NOMO-1 (cell line): ENCODE data around the gene SRGAP3.
A peak's percentile ranks its signal among the peaks of the same experiment; 100 is the strongest.

Experiments used
- DNase-seq, 2 experiments: peaks; one replicate each; lab custom pipeline; 2025; ENCODE audit not compliant: unreplicated experiment in 2 of 2; lab: John Stamatoyannopoulos, UW

The SRGAP3 gene

DNA sequence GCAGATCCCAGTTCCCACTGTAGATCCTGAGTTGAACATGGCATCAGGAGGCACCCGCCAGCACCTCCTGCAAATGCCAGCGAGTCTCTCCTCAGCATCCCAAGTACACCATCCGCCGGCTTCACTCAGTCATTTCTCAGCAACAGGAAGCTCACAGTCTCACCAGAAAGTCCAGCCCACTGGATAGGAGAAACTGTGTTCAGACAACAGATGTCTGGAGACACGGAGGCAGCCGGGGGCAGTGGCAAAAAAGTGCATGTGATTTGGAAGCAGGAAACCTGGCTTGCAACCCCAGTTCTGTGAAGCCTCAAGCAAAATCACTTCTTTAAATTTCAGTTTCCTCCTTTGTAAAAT lies 68.7 kb downstream of the SRGAP3 start:
- DNase-seq = no peak

DNA sequence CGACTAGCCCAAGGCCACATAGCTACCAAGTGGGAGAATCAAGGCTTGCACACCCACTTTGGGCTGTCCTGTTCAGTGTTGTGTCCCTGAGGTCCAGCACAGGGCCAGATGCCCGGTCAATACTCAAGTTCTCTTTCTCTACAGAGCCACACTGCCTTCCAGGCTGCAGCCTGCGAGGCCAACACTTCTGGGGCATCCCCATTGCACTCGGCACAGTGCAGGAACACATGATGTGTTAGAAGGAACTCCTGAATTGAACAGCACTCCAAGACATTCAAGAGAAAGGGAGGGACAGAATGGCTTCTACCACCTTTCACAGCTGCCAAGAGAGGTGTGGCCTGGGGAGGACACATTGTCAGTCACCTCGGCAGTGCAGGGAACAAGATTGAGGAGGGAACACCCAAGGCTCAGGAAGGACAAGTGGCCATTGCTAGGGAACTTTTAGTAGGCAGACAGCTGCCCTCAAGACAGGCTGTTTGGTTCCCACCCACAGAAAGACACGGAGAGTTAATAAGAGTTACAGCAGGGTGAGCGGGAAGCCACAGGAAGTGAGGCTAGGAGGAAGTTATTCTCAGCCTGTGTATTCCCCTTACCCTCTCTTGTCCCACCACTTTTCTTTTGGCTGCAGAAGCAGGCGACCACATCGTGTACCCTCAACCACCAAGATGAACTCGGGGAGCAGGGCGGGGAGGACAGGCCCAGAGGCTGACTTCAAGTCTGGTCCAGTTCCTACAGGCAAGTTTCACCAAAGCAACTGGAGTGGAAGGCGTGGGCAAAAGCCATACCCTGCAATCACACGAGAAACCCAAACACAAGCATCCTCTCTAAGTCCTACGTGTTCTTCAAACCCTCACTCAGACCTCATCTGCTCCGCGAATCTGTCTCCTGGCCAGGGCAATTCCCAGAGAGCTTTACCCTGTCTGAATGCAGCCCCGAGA lies 69.4 kb downstream of the SRGAP3 start:
- peak; percentile 15 to 45 for DNase-seq

DNA sequence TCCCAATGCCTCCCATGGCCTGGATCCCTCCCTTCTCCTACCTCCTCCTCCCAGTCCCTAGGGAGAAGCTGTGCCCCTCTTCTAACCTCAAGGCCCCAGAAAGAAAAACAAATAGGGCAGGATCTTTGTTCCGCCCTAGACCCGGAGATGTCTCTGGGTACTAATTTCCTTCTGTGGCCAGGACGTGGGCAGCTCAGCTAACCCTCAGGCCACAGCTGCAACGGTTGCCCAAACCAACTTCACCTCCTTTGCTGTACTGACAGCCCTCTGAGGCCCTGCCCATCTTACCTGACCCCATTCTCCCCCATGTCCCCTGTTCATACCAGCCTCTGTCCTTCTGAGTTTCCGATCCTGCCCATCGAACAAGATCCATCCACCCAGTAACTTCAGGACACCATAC lies 70.7 kb downstream of the SRGAP3 start:
- no peak for DNase-seq

DNA sequence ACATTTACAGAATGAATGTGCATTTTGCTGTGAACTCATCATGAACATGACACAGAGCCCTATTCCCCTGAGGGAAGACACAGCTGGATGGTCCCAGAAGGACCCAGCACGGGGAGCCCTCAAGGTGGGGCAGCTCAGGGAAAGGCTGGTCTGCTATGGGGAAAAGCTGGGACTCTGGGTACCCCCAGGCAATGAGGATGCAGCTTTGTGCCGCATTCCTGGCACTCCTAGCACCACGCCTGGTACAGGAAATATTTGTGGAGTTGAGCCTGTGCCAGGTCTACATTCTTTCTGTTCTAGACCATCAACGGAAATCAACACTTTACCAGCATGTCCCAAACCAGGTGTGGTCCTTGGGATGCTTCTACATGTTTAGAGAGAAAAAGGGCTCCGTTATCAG lies 74.0 kb downstream of the SRGAP3 start:
- DNase-seq = no peak

DNA sequence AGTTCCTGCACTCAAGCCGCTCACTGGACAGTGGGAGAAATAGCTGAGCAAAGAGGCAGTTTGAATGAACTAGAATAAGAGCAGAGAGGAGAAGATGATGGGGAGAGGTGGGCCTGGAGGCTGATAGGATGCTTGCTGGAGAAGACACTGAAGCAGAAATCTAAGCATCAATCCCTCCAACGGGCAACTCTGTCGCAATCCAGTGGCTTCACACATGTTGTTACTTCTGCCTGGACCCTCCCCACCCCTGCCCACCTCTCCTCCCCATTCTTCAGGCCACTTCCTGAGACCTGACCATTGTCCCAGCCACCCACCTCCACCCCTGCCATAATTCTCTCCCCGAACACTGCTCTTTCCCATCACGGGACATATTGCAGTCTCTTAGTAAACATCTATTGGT lies 76.0 kb downstream of the SRGAP3 start:
- DNase-seq = no peak

DNA sequence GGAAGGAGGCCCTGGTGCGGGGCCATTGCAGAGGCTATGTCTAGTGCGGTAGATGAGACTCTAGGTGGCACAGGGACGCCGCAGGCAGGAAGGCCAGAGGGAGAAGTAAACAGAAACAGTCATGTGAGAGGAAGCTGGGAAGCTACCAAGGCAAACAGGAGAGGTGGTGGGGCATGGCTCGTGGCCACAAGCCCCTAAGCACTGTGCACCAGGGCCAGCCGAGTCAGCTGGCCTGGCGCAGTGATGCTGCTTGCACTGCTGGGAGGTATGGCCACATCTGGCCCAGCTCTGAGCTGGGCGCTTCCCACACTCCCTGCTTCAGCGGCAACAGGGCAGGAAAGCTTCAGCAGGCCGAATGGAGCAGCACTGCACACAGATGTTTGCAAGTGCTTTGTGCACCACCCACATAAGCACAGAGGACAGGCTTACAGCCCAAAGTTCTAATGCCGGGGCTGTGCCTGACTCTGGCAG lies 76.6 kb downstream of the SRGAP3 start:
- DNase-seq = no peak

DNA sequence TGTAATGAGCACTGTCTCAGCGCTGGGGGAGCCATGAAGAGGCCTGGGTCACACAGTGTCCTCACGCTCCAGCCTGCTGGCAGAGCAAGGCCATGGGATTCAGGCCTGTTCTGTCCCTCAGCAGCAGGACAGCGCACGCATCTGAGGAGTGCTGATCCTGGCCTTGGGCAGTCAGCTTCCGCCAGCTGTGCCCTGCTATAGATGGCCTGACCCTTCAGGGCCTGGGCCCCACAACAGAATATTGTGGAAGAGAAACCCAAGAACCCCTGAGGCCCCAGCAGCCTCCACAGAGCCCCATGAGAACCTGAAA lies 78.6 kb downstream of the SRGAP3 start:
- DNase-seq = no peak

DNA sequence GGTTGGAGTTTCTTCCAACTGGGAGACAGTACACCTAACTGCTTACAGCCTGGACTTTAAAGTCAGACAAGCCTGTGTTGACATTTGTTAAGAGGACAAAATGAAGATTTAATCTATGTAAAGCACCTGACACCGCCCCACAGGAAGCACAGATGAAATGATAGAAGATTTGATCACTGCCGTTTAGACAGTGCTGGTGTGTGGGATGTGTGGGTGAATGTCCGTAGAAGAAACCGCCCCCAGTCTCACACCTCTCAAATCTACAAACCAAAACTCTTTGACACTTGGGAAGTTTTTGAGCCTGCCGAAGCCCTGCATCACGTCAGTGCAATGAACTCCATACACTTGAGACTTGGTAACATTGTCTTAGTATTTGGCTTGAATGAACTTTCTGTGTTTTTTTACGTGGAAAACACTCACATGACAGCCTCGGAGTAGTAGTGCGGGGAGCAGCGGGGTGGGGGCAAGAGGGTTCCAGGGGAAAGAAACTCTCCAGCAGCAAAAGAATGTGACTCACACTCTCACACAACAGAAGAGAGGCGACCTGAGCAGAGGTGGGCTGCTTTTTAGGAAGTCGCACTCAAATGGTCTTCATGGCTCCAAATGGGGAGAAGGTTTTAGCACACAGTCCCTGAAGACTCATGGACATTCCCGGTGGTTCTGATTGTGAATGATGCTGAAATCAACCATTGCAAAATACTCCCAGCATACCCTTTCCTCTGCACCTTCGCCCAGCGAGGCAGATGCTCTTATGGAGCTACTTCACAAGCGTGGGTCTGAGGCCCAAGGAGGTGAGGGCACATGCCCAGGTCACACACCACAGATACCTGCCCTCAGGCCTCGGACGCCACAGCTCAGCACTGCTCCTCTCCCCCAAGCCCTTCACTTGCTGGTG lies 79.2 kb downstream of the SRGAP3 start:
- no peak for DNase-seq

DNA sequence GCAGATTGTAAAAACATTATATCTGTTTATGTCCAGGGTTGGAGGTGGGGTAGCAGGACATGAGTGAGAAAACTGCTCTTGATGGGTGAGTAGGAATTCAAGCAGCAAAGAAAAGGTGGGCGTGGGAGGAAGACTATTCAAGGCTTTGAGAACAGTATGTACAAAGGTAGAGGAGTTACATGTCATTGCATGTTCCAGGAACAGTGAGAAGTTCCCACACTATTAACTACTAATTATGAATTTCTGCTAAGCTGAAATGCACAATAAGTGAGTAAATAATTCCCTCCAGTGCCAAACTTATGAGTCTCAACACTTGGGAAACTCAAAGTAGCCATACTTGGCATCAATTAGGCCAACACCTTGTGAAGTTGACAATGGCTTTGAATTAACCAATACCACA lies 80.1 kb downstream of the SRGAP3 start:
- no peak for DNase-seq

DNA sequence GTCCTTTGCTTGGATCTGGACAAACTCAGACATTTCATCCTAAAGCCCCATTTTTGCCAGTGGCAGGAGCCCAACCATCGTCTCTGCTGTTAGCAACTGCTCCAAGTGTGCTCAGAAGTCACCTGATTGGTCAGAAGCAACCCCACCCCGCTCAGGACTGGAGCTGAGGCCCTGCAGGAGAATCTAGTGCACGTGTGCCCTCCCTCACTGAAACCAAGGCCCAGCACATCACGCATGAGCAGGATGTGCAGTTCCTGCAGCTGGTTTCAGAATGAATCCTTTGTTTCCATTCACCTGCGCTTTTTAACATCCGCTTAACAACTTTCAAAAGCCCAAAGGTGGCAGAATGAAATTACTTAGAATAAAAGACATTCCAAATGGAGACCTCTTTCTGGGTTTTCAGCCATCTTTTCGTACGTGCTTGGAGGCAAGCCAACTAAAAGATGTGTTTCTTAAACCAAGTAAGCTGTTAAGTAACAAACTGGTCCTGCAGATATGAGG lies 81.2 kb downstream of the SRGAP3 start:
- DNase-seq = no peak

DNA sequence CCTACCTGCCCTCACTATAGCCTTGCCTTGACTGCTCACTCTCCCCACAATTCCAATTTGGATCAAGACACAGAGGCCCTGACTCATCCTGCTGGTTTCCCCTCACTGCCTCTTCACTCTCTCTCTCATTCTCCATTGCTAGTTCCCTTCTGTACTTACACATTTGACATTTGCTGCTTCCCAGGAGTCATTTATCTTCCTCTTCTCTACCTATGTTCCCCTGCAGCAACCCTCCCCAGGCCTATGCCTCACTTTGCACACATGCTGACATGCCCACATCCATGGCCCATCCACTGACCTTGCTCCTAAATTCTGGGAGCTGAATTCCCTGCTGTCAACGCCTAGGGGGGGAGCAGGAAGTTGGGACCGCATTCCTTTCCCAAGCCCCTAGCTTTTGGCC lies 82.2 kb downstream of the SRGAP3 start:
- DNase-seq = no peak

DNA sequence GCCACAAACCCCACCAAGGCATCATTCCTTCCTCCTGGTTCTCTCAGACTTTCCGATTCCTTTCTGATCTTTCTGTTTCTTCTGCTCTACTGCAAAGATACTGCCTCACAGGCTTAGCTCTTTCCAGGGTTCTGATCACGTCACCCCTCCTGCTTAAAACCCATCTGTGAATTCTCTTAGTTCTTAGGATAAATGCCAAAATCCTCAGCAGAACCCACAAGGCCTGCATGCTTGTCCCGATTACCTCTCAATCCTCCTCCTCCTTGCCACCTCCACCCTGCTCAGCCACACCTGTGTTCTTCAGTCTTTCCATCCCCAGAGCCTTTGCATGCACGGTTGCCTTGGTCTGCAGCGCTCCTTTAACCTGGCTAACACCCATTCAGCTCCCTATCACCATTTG lies 84.0 kb downstream of the SRGAP3 start:
- DNase-seq = no peak

DNA sequence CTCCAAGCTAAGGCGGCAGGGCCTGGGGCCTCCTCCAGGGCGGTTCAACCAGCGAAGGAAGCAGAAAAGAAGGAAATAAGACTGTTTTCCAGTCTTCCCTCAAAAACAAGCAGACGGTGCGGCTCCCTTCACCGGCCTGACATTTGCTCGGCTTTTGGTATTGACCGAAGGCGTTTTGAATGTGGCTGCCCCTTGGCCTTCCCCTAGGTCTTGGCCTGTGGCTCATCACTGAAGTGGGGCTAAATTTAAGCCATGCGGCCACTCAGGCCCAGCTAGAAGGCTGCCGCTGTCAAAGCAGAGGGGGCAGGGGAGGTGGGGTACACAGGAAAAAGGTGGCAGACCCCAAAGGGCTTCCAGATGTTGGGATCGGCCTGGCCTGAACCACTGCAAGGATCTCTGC lies 86.2 kb downstream of the SRGAP3 start:
- no peak for DNase-seq

DNA sequence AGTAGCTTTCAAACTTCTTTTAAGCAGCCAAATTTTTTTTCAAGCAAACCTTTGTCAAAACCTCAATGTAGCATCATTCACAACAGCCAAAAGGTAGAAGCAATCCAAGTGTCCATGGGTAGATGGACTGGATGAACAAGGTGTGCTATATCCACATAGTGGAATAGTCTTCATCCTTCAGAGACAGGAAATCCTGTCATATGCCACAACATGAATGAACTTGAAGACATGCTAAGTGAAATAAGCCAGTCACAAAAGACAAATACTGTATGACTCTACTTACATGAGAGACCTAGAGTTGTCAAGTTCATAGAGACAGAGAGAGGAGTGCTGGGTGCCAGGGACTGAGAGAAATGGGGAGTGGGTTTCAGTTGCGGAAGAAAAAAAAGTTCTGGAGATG lies 87.6 kb downstream of the SRGAP3 start:
- no peak for DNase-seq

DNA sequence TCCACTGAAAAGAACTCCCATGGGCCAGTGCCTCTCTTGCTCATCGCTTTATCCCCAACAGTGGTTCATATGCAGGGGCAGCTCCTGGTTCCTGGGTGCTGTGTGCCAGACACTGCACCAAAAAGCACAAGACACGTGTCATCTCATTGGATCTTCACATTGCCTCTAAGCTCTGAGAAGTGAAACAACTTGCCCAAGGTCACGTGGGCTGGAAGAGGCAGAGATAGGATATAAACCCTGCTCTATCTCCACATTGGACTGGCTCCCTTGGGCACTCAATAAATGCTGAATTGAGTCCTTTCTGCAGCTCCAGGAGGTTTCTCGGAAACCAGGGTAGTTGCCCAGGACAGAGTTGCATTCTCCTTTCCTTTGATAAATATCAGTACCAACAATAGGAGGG lies 88.1 kb downstream of the SRGAP3 start:
- DNase-seq = no peak

DNA sequence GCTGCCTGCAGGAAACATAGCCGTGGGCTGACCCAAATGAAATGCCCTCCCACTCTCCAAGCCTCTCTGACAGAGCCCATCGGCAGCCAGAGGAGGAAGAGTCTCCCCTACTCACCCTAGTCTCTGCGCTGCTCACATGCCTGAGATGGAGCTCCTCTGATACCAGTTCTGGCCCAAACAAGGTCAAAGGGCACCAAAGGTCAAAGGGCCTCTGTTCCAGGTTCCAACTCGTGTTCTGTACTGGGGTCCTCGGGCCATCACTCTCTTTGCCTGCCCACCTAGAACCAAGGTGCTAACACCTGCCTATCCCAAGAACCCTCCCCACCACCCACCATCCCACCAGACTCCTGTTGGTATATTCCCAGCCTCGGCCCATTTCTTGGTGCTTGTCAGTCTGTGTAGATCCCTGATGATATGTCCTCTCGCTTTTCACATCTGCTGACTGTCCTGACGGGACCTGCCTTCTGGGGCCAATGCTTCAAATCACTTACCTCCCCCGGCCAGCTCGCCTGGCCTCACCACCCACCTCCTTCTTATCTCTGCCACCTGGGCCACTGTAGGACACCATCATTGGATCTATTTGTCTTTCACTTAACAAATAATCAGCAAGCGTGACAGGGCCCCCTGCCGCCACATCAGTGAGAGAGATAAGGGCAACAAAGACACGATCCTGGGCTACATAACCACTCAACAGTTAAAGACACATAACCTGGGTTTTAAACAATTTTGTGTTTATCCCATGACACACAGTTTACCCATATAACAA lies 90.4 kb downstream of the SRGAP3 start:
- DNase-seq = no peak

DNA sequence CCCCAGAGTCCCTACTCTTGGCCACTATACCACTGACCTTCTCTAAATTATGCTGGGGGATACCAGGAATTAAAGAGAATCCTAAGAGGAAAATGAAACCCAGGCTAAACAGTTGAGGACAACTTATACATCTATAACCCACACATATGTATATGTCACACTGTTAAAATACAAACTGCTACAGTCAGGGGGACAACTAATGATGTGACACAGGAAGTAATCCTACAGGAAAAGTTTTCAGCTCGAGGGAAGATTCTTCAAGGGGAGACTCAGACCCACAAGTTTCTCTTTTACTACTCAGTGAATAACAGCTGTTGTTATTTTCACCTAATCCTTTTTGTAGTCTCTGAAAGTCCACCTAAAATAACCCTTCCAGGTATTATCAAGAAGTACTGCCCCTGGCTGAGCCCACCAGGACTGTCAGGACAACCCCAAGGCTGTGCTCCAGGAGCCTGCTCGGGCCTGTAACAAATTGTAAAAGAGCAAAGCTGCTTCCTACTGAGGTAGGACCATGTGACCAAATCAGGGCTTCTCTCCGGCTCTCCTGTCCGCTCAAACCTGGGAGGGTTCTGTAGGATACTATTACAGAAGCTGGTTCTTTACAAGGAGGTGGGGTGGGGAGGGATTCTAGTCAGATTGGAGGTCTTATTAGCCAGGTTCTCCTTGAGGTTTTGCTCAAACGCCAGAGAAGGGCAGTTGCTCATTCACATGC lies 91.6 kb downstream of the SRGAP3 start:
- DNase-seq = no peak

DNA sequence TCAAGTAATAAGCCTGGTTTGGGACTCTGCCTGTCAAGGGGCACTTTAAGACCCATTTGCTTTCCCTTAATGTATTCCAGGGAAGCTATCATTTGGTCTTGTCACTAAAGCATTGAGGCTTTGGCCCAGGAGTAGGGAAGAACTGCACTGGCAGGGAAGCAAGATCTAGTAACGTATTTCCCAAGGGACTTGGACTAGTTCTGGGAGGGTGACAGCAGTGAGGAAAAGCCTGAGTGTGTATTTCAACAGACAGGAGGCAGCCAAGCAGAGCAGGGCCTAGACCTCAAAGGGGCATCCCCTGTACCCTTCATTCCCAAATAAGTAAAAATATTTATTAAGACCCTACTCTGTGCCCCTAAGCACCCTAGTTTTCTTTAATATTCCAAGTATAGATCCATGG lies 92.8 kb downstream of the SRGAP3 start:
- no peak for DNase-seq

DNA sequence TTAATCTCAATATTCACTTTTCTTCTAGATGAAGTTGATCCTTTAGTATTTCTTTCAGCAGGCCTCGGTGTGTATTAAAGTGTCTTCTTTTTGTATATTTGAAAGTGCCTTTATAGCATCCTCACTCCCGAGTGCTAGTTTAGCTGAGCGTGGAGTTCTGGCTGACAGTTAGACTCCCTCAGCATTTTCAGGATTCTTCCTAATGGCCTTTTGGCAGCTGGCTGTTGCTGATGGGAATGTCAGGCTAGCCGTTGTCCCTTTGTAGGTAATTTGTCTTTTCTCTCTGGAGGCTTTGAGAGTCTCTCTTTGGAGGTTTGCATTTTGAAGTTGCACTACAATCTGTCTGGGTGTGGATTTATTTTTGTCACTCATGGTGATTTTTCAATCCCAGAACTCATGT lies 94.4 kb downstream of the SRGAP3 start:
- no peak for DNase-seq

DNA sequence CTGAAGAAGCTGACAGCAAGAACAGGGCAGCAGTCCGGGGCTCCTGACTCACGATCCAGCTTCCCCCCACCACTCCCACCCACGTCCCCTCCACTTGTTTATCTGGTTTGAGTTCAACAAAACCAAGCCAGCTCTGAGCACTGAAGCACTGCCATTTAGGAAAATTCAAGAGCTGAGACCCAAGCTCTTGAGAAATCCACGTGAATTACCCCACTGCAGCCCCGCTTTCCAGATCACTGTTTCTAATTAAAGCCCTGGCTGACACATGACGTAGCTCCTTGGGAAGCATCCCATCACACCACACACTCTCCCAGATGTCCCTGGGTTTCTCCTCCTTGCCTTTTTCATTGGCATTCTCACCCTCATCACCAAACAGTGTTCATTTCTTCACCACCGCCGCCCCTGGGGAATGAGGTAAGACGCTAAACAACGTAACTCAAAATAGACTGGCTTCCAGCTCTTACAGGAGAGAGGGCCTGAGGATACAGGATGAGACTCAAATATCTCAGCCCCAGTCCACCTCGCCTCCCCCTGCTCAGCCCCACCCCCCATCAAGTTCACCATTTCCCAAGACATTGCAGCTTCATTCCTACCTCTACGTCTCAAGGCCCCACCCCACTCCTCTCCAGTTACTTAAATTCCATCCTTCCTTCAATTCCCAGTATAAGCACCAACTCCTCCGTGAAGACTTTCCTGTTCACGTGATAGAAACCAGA lies 95.4 kb downstream of the SRGAP3 start:
- DNase-seq = no peak
